ACC112 (cell line): Measurements from ENCODE around the gene SLFN13.
A peak's percentile ranks its signal among the peaks of the same experiment; 100 is the strongest.

Experiments used
- H2AFZ ChIP-seq: fragments of 200-600 bp; sonication (generic); one replicate; pipeline ENCODE4 v1.6.0; 2017; ENCODE audit warnings: antibody characterized with exemption, low read length; ENCODE audit not compliant: unreplicated experiment
- H3K27ac ChIP-seq: fragments of 200-600 bp; sonication (generic); 2 replicates; pipeline ENCODE4 v1.5.1; 2014; ENCODE audit warnings: low read depth, mild to moderate bottlenecking, antibody characterized with exemption, low read length, moderate library complexity
- H3K27me3 ChIP-seq: fragments of 200-600 bp; sonication (generic); 2 replicates; pipeline ENCODE4 v1.6.1; 2014; ENCODE audit warnings: mild to moderate bottlenecking, antibody characterized with exemption, low read length, moderate library complexity, mixed read lengths; ENCODE audit not compliant: insufficient read depth
- H3K36me3 ChIP-seq: fragments of 200-600 bp; sonication (generic); 2 replicates; pipeline ENCODE4 v1.6.1; 2016; ENCODE audit warnings: mild to moderate bottlenecking, antibody characterized with exemption, low read length, moderate library complexity, mixed read lengths; ENCODE audit not compliant: insufficient read depth
- H3K4me1 ChIP-seq: fragments of 200-600 bp; sonication (generic); one replicate; pipeline ENCODE4 v1.6.1; 2016; ENCODE audit warnings: low read length, mixed read lengths; ENCODE audit not compliant: insufficient read depth, unreplicated experiment, control insufficient read depth
- H3K4me3 ChIP-seq: fragments of 200-600 bp; sonication (generic); 2 replicates; pipeline ENCODE4 v1.5.1; 2014; ENCODE audit warnings: mild to moderate bottlenecking, low read depth, low read length
- H3K79me2 ChIP-seq: fragments of 200-600 bp; sonication (generic); one replicate; pipeline ENCODE4 v1.6.0; 2016; ENCODE audit warnings: low read length; ENCODE audit not compliant: control insufficient read depth, unreplicated experiment, insufficient read depth

The SLFN13 gene

DNA sequence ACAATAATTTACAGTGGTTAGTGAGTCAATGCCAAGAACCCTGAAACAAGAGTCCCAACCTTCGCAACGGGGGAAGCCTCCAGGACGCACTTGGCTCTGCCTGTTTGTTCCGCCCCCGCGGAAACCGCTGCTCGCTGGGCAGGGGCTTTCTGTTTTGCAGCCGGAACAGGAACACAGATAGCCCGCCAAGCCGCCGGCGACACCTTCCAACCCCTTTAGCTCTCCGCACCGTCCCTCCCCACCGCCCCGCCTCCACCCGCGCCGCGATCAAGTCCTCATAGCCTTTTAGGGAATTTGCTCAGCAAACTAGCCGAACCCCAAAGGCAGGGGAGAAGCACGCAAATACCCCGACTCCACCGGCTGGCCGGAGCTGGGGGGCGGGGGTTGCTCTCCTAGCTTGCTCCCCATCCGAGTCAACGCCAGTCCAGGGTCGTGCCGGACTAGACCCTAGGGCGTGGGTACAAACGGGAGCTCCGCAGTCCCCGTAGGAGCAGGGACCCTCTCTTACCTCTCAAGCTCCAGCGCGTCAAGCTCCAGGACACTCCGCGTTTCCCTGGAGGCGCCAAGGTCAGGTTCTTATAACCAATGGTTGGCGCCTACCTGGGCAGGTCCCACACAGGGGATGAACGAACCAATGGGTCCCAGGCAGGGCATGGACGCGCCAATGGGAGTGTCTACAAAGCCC is at the start of gene SLFN13:
SLFN13 (minus strand) TSS at position 553 of the 685 bp plus-strand sequence. CDS start 3,086 bp downstream, outside the sequence.
- Histone ChIP-seq H3K27me3 (no peaks in the 10 kb centered on the region), H3K36me3 (no peaks in the 10 kb centered on the region), H3K4me1 (peaks cover 6% of the 10 kb centered on the region), H3K27ac (no peak within 1 kb of the TSS), H3K79me2 (no peaks in the 10 kb centered on the region), H3K4me3 (peak within 1 kb of the TSS; percentile 79), H2AFZ (peak within 1 kb of the TSS; percentile 87)

GRCh38 chr17:35496451-35497290 is 48.1 kb upstream of the SLFN13 start:
- no peaks in the 10 kb centered on the region for H3K4me1 ChIP-seq
- H3K27me3 ChIP-seq: peaks cover 15% of the 10 kb centered on the region
- H3K4me3 ChIP-seq: no peak overlapping the region
- no peaks in the 10 kb centered on the region for H3K79me2 ChIP-seq
- H3K36me3 ChIP-seq: no peaks in the 10 kb centered on the region
- no peak overlapping the region for H2AFZ ChIP-seq
- H3K27ac ChIP-seq: no peak overlapping the region

DNA sequence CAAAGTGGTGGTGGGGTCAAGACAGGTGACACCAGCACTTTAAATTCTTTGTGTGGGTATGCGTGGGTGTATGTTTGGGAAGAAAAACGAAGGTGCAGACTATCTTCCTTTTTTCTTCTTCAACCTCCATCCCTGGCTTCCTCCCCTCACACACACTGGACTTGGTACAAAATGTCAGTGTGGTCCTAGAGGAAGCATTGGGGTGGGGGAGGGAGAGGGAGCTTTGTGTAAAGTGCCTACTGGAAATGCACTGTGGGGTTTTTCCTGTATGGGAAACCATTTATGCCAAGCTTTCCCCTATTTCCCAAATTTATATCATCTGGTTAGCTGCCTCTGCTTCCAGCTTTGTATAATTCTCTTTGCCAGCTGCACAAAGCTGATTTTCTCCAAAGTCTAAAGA is 44.5 kb upstream of the SLFN13 start:
- Histone ChIP-seq H3K79me2 (no peaks in the 10 kb centered on the region), H3K4me3 (no peak overlapping the region), H3K27me3 (peaks cover 18% of the 10 kb centered on the region), H3K27ac (no peak overlapping the region), H3K4me1 (no peaks in the 10 kb centered on the region), H2AFZ (no peak overlapping the region), H3K36me3 (no peaks in the 10 kb centered on the region)

DNA sequence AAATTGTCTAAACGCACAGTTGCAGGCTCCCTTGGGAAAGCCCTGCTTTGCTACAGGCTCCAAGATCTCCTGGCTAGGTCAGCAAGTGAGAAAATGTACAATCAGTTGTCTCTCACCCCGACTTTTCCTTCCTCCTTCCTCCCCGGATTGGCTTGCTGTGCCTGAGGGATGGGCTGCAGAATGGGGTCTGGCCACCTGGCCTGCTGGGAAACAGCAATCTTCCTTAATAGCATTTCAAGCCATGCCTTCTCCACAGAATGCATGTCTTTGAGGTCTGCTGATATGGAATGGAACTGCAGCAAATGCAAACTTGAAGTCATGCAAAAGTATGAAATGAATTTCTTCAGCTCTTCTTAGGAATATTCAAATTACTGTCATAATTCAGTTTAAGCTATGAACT is 42.9 kb upstream of the SLFN13 start:
- no peaks in the 10 kb centered on the region for H3K79me2 ChIP-seq
- H2AFZ ChIP-seq: no peak overlapping the region
- no peaks in the 10 kb centered on the region for H3K36me3 ChIP-seq
- H3K4me1 ChIP-seq: no peaks in the 10 kb centered on the region
- H3K27ac ChIP-seq: no peak overlapping the region
- no peak overlapping the region for H3K4me3 ChIP-seq
- H3K27me3 ChIP-seq: peaks cover 14% of the 10 kb centered on the region

GRCh38 chr17:35489944-35490343 is 41.4 kb upstream of the SLFN13 start:
- peaks cover 14% of the 10 kb centered on the region for H3K27me3 ChIP-seq
- no peaks in the 10 kb centered on the region for H3K79me2 ChIP-seq

GRCh38 chr17:35488991-35489390 is 40.4 kb upstream of the SLFN13 start:
- Histone ChIP-seq H3K4me3 (no peak overlapping the region), H3K36me3 (no peaks in the 10 kb centered on the region), H3K27me3 (peaks cover 14% of the 10 kb centered on the region), H2AFZ (no peak overlapping the region), H3K27ac (no peak overlapping the region), H3K79me2 (no peaks in the 10 kb centered on the region), H3K4me1 (no peaks in the 10 kb centered on the region)

More at GRCh38 chr17:35489944-35490343, 41.4 kb upstream of the SLFN13 start:
- no peak overlapping the region for H3K4me3 ChIP-seq
- H3K4me1 ChIP-seq: no peaks in the 10 kb centered on the region
- no peak overlapping the region for H2AFZ ChIP-seq
- no peak overlapping the region for H3K27ac ChIP-seq
- H3K36me3 ChIP-seq: no peaks in the 10 kb centered on the region

GRCh38 chr17:35486920-35487732 is 38.6 kb upstream of the SLFN13 start:
- H3K4me1 ChIP-seq: no peaks in the 10 kb centered on the region
- H3K79me2 ChIP-seq: no peaks in the 10 kb centered on the region
- peak overlapping the region; percentile 54 for H2AFZ ChIP-seq
- H3K27ac ChIP-seq: peak overlapping the region; percentile 54
- H3K27me3 ChIP-seq: peaks cover 6% of the 10 kb centered on the region; the same call in 1 of the 2 replicates
- peak overlapping the region; percentile 83 for H3K4me3 ChIP-seq
- H3K36me3 ChIP-seq: no peaks in the 10 kb centered on the region

GRCh38 chr17:35479271-35479670 is 30.7 kb upstream of the SLFN13 start:
- H3K27me3 ChIP-seq: no peaks in the 10 kb centered on the region
- H3K36me3 ChIP-seq: 0 out of 2 replicates have a peak, but pooled peaks cover under 1% of the 10 kb centered on the region
- H2AFZ ChIP-seq: no peak overlapping the region
- no peaks in the 10 kb centered on the region for H3K4me1 ChIP-seq
- H3K4me3 ChIP-seq: no peak overlapping the region
- no peak overlapping the region for H3K27ac ChIP-seq
- no peaks in the 10 kb centered on the region for H3K79me2 ChIP-seq

- Histone ChIP-seq H3K4me3 (no peak overlapping the region), H3K36me3 (peaks cover 4% of the 10 kb centered on the region; the same call in 1 of the 2 replicates), H2AFZ (no peak overlapping the region), H3K79me2 (no peaks in the 10 kb centered on the region), H3K4me1 (no peaks in the 10 kb centered on the region), H3K27me3 (no peaks in the 10 kb centered on the region), H3K27ac (no peak overlapping the region)
Observed at GRCh38 chr17:35477248-35477647, 28.7 kb upstream of the SLFN13 start.

GRCh38 chr17:35476283-35476820 is 27.8 kb upstream of the SLFN13 start:
- Histone ChIP-seq H3K27ac (no peak overlapping the region), H3K36me3 (peaks cover 4% of the 10 kb centered on the region; the same call in 1 of the 2 replicates), H2AFZ (no peak overlapping the region), H3K79me2 (no peaks in the 10 kb centered on the region), H3K4me1 (no peaks in the 10 kb centered on the region), H3K27me3 (no peaks in the 10 kb centered on the region), H3K4me3 (no peak overlapping the region)
